HCT116 (cell line): ENCODE data around the gene TAL1. TPM values are rescaled to one million over a fixed set of nuclear protein-coding genes. Genes with fewer than 3 reads are reported as not detected.

Source experiments
- ATAC-seq: fragments of 200-7000 bp; cut with Tn5 transposase; 2 replicates; pipeline ENCODE4 v1.9.1; 2020; ENCODE audit warnings: mild to moderate bottlenecking, moderate library complexity
- BruUV-seq: library from RNA; stranded (reverse); fragments of 400-500 nt; replicated peaks from 2 replicates; lab custom pipeline; 2021; lab: Mats Ljungman, UMichigan
- CTCF ChIA-PET: fragments of 300-600 bp; sonication (Branson Sonifier 250); formaldehyde crosslinking; loops from one replicate; lab custom pipeline; 2021; ENCODE audit warnings: antibody characterized with exemption; lab: Charles Lee
- POLR2A ChIA-PET: fragments of 300-600, 350-600 bp; sonication (Branson Sonifier 250); formaldehyde crosslinking; loops from one replicate; lab custom pipeline; 2021; ENCODE audit warnings: antibody characterized with exemption; lab: Charles Lee
- RAD21 ChIA-PET, 2 experiments: fragments of 300-600 bp; sonication (Branson Sonifier 250); formaldehyde crosslinking; loops; one replicate each; lab custom pipeline; 2023; ENCODE audit warnings: low total read pairs in 2 of 2; ENCODE audit not compliant: uncharacterized antibody in 2 of 2, unreplicated experiment in 2 of 2, low non-redundant PET in 1 of 2; lab: Charles Lee
- DNase-seq: peaks from one replicate; pipeline ENCODE4 v3.0.0-alpha.2; 2010; ENCODE audit warnings: low read depth, low spot score
- H2AFZ ChIP-seq: fragments of 200-600 bp; shearing (Covaris generic), sonication (generic); 2 replicates; pipeline ENCODE4 v1.6.1; 2017; ENCODE audit warnings: low read depth, mixed run types, mixed read lengths, antibody characterized with exemption, low read length; ENCODE audit not compliant: poor library complexity, severe bottlenecking
- H3K27ac ChIP-seq: 2 replicates; pipeline ENCODE4 v1.5.1; 2012; ENCODE audit warnings: low read depth, low read length
- H3K27me3 ChIP-seq: fragments of 200-600 bp; sonication (generic); 2 replicates; pipeline ENCODE4 v1.6.1; 2016; ENCODE audit warnings: mixed run types, low read length, mixed read lengths; ENCODE audit not compliant: insufficient read depth
- H3K36me3 ChIP-seq, 2 experiments: fragments of 200-500 bp in 1 of 2; fragments of 200-600 bp in 1 of 2; sonication (Bioruptor generic) in 1 of 2; sonication (generic) in 1 of 2; 2 replicates each; pipeline versions ENCODE4 v1.5.1 to v1.6.1; 2014 to 2016; ENCODE audit warnings: low read length in 2 of 2, inconsistent platforms in 1 of 2, mixed read lengths in 1 of 2, mixed run types in 1 of 2; ENCODE audit not compliant: insufficient read depth in 2 of 2, control insufficient read depth in 1 of 2
- H3K4me1 ChIP-seq, 2 experiments: fragments of 200-600 bp in 1 of 2; sonication (generic) in 1 of 2; 2 replicates each; pipeline versions ENCODE4 v1.5.1 to v1.6.1; 2012 to 2017; ENCODE audit warnings: low read length in 2 of 2, inconsistent platforms in 1 of 2, mild to moderate bottlenecking in 1 of 2, mixed read lengths in 1 of 2, mixed run types in 1 of 2, moderate library complexity in 1 of 2; ENCODE audit not compliant: insufficient read depth in 2 of 2, control insufficient read depth in 1 of 2
- H3K4me2 ChIP-seq: fragments of 200-600 bp; sonication (generic); 2 replicates; pipeline ENCODE4 v1.6.1; 2017; ENCODE audit warnings: mixed run types, low read length, mixed read lengths
- H3K4me3 ChIP-seq, 2 experiments: fragments of 200-600 bp in 1 of 2; sonication (generic) in 1 of 2; replicated peaks in 1 of 2; 2 replicates each; pipeline ENCODE4 v1.5.1; 2011 to 2016; ENCODE audit warnings: low read length in 2 of 2, control low read depth in 1 of 2, low read depth in 1 of 2, mild to moderate bottlenecking in 1 of 2, mixed read lengths in 1 of 2, mixed run types in 1 of 2
- H3K79me2 ChIP-seq: fragments of 200-600 bp; sonication (generic); 2 replicates; pipeline ENCODE4 v1.6.1; 2017; ENCODE audit warnings: mild to moderate bottlenecking, mixed run types, low read length, moderate library complexity, mixed read lengths; ENCODE audit not compliant: insufficient read depth
- H3K9ac ChIP-seq: fragments of 200-600 bp; sonication (generic); 2 replicates; pipeline ENCODE4 v1.6.1; 2016; ENCODE audit warnings: low read length, mixed read lengths
- H3K9me2 ChIP-seq: fragments of 200-600 bp; sonication (generic), shearing (Covaris generic); 2 replicates; pipeline ENCODE4 v1.6.1; 2017; ENCODE audit warnings: mixed run types, mild to moderate bottlenecking, moderate library complexity; ENCODE audit not compliant: insufficient read depth
- H3K9me3 ChIP-seq, 2 experiments: fragments of 200-500 bp in 1 of 2; fragments of 200-600 bp in 1 of 2; sonication (Bioruptor generic) in 1 of 2; sonication (generic) in 1 of 2; 2 replicates each; pipeline ENCODE4 v1.6.1; 2014 to 2017; ENCODE audit warnings: low read length in 2 of 2, mixed read lengths in 2 of 2, inconsistent platforms in 1 of 2, low read depth in 1 of 2, mild to moderate bottlenecking in 1 of 2, mixed run types in 1 of 2, moderate library complexity in 1 of 2; ENCODE audit not compliant: control insufficient read depth in 1 of 2, insufficient read depth in 1 of 2
- H4K20me1 ChIP-seq: fragments of 200-600 bp; sonication (generic), shearing (Covaris generic); 2 replicates; pipeline ENCODE4 v1.6.1; 2017; ENCODE audit warnings: mixed run types, mild to moderate bottlenecking, moderate library complexity; ENCODE audit not compliant: insufficient read depth
- CTCF ChIP-seq, 3 experiments: fragments of 200-600 bp in 1 of 3; sonication (generic) in 1 of 3; IDR thresholded peaks in 2 of 3; conservative IDR thresholded peaks in 1 of 3; 2 replicates each; pipeline ENCODE4 v1.5.1; 2012 to 2017; ENCODE audit warnings: low read depth in 2 of 3, low read length in 2 of 3, antibody characterized with exemption in 1 of 3, borderline replicate concordance in 1 of 3, control low read depth in 1 of 3, mild to moderate bottlenecking in 1 of 3, mixed read lengths in 1 of 3, mixed run types in 1 of 3, moderate library complexity in 1 of 3; ENCODE audit not compliant: insufficient read depth in 1 of 3
- EZH2 ChIP-seq: fragments of 200-600 bp; sonication (generic); IDR thresholded peaks from 2 replicates; pipeline ENCODE4 v1.6.1; 2017; ENCODE audit warnings: antibody characterized with exemption, mixed run types
- EZH2phosphoT487 ChIP-seq: fragments of 200-600 bp; IDR thresholded peaks from 2 replicates; pipeline ENCODE4 v1.6.1; 2018; ENCODE audit warnings: antibody characterized with exemption, borderline replicate concordance
- FOSL1 ChIP-seq: IDR thresholded peaks from 2 replicates; pipeline ENCODE4 v1.6.1; 2012; ENCODE audit warnings: low read depth
- JUND ChIP-seq: IDR thresholded peaks from 2 replicates; pipeline ENCODE4 v1.6.1; 2012
- POLR2A ChIP-seq: IDR thresholded peaks from 2 replicates; pipeline ENCODE4 v1.7.0; 2011; ENCODE audit warnings: borderline replicate concordance; ENCODE audit not compliant: insufficient read depth, insufficient read length; ENCODE audit errors: extremely low read depth
- POLR2AphosphoS5 ChIP-seq: IDR thresholded peaks from 2 replicates; pipeline ENCODE4 v1.6.1; 2011; ENCODE audit warnings: mild to moderate bottlenecking, low read depth, low read length, moderate library complexity
- REST ChIP-seq: IDR thresholded peaks from 2 replicates; pipeline ENCODE4 v1.6.1; 2012; ENCODE audit warnings: low read depth
- TCF7L2 ChIP-seq: IDR thresholded peaks from 2 replicates; pipeline ENCODE4 v1.7.0; 2011; ENCODE audit warnings: borderline replicate concordance, inconsistent platforms; ENCODE audit not compliant: insufficient read depth, insufficient read length; ENCODE audit errors: extremely low read depth
- ZBTB33 ChIP-seq: IDR thresholded peaks from 2 replicates; pipeline ENCODE4 v1.6.1; 2011; ENCODE audit warnings: mild to moderate bottlenecking, low read length, moderate library complexity; ENCODE audit not compliant: insufficient replicate concordance; ENCODE audit errors: extremely low read depth
- ZNF274 ChIP-seq: fragments of 200-500 bp; sonication (Bioruptor generic); IDR thresholded peaks from 2 replicates; pipeline ENCODE4 v1.6.1; 2014; ENCODE audit warnings: mild to moderate bottlenecking, low read depth, low read length, inconsistent platforms
- intact Hi-C: fragments of 100-400 bp; cut with micrococcal nuclease; formaldehyde crosslinking; loops from 2 replicates; pipeline ENCODE4 v1.10.0; 2022
- total RNA-seq: library from RNA; stranded (reverse); gene quantifications from one replicate; pipeline ENCODE4 v1.2.1, GENCODE V29; 2021; ENCODE audit not compliant: unreplicated experiment

The TAL1 gene
- total RNA-seq, 1 experiment from 2014 or later: 0.05 TPM

- Histone ChIP-seq H3K27me3 (no peaks in the 10 kb centered on the region), H2AFZ (no peak overlapping the region), H3K9ac (no peak overlapping the region), H3K9me2 (no peaks in the 10 kb centered on the region), H3K36me3 (no peaks in the 10 kb centered on the region), H3K4me3 (no peak overlapping the region), H3K79me2 (no peaks in the 10 kb centered on the region), H3K4me1 (peaks cover 4 to 24% of the 10 kb centered on the region in 2 experiments), H3K27ac (no peak overlapping the region), H3K4me2 (no peak overlapping the region), H4K20me1 (no peaks in the 10 kb centered on the region), H3K9me3 (no peaks in the 10 kb centered on the region)
- ChIA-PET RAD21 (no interaction called here), POLR2A (no interaction called here), CTCF (no interaction called here)
- DNase-seq (no peak), ATAC-seq (no peak)
- intact Hi-C loops: no loop called here
- TF ChIP-seq ZBTB33: no peak
- no peak for TF ChIP-seq POLR2A
- no peak for TF ChIP-seq EZH2phosphoT487
- TF ChIP-seq CTCF (IDR thresholded peaks at IDR 0.05 in 2 of 3, conservative IDR thresholded peaks at IDR 0.05 in 1 of 3; ENCODE audit: borderline replicate concordance in 1 of 3, insufficient read depth in 1 of 3, low read depth in 2 of 3, low read length in 2 of 3): no peak
- TF ChIP-seq JUND: no peak
- no peak for TF ChIP-seq TCF7L2
- TF ChIP-seq REST: no peak
- no peak for TF ChIP-seq EZH2
- no peak for TF ChIP-seq POLR2AphosphoS5
- no peak for TF ChIP-seq FOSL1
- no peak for TF ChIP-seq ZNF274
- BruUV-seq: no TSS peak
Measured at GRCh38 chr1:47180603-47181094, 51.4 kb downstream of the TAL1 start.
